ENCODE measurements around the gene SRBD1.

Gene SRBD1

DNA sequence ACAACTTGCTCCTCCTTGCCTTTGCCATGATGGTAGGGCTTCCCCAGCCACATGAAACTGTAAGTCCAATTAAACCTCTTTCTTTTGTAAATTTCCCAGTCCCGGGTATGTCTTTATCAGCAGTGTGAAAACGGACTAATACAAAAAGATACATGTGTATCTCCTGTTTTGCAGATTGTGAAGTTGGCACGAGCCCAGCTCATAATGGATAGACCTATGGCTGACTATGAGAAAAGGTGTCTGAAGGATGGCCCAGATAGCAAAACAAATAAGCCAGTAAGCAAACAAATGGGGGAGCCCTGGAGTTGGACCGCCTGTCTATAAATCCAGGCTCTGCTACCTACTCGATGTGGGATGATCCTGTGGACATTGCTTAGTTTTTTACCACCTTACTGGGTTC is 24.9 kb upstream of the SRBD1 start:
- no peak for DNase-seq (ENCODE audit: low spot score)

DNA sequence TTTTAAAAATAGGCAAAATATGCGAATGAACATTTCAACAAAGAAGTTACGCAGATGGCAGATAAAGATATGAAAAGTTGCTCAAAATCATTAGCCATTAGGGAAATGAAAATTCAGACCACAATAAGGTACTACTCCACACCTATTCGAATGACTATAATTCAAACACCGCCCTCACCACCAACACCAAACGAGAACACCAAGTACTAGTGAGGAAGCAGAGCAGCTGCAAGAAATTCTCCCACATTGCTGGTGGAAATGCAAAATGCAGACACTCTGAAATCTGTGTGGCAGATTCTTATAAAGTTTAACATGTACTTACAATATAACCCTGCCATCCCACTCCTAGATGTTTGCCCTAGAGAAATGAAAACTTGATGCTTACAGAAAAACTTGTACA is 23.2 kb upstream of the SRBD1 start:
- no peak for DNase-seq (ENCODE audit: low spot score)

DNA sequence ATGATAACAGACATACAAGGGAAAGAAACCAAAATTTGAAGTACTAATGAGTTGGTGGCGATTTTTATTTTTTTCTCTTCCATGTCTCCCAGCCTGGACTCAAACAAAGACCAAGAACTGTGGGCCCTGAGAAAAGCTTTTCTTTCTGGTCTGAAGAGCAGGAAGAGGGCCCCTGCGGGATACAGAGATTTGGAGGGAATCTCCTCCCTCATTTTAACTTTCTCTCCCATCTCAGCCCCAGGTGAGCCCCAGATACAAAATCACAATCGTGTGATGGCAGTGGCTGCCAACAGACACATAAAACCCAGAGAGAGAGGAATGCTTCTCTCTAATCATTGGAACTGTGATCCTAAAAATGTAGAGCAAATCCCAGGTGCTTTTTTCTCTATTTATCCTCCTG is 20.9 kb upstream of the SRBD1 start:
- DNase-seq (ENCODE audit: low spot score), result no peak

DNA sequence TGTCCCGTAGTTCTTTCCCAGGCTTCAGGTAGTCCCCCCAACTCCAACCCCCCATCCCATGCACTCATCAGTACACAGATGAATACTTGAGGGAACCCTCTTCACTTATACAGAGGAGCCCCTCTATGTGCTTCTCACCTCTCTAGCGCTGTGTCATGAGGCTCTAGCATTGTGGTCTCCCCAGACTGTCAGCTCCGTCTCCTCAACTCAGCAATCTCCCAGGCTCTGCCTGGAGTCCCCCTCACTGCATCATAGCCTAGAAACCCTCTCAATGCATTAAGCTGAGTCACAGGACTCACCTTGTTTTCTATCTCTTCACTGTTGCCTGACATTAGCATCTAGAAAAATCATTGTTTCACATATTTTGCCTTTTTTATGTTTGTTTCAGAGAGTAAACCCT is 20.3 kb upstream of the SRBD1 start:
- DNase-seq (ENCODE audit: low spot score), result no peak

DNA sequence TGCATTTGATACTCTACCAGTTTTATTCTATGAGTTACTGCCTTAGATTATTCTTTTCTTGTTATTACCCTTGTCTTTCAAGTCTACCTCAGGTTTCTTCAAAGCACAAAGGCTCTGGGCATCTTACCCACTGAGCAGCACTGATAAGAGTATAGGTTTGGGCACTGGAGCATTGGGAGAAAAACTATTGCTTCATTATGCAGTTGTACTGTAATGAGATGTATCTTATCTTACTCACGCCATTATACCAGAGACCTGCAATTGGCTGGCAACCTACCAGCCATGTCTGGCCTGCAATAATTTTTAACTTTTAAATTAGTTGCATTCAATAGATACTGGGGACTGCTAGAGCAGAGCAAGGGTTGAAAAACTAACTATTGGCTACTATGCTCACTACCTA is 18.9 kb upstream of the SRBD1 start:
- no peak for DNase-seq (ENCODE audit: low spot score)

DNA sequence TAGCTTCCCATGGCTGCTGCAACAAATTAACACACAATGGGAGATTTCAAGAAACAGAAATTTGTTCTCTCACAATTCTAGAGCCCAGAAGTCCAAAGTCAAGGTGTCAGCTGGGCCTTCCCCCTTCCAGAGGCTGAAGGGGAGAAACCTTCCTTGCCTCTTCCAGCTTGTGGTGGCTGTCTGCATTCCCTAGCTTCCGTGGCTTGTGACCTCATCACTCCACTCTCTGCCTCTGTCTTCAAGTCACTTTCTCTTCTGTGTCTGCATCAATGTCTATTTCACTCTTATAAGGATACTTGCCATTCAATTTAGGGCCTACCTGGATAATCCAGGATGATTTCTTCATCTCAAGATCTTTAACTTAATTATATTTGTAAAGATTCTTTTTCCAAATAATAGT is 16.8 kb upstream of the SRBD1 start:
- DNase-seq (ENCODE audit: low spot score), result peak; percentile 29

DNA sequence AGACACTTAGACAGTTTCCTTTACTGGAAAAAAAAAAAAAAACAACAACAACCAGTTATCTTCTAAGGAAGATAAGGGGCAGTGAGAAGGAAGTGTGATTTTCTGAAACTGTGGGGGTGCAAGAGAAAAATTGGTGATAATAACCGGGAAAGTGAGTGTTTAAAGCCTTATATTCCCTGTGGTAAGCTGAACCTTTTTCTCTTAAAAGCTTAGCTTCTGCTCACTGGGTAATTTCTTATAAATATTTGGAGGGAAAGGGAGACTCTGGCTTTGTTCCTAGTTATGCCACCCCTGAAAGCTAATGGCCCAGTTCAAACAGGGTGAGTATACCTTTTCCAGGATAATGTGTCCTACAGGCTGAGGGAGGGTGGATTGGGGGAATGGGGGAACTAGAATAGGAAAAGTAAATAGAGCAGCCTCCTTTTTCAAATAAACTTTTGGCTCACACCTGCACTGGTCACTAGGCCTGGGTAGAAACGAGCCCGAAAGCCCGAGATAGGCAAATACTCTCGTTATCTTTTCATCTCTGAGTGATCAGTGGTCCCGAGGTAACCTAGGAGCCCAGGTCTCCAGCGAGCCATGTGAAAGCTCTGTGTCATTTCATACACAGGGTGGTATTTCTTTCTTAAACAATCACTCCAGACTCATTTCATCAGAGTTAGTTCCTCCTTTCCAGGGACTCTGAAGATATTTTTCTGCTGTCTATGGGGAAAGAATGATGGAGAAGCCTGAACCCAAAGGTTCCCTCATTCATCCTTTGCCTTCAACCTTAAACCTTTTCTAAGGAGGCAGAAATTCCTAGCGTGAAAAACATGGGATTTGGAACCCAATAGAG is 15.5 kb upstream of the SRBD1 start:
- no peak for DNase-seq (ENCODE audit: low spot score)

DNA sequence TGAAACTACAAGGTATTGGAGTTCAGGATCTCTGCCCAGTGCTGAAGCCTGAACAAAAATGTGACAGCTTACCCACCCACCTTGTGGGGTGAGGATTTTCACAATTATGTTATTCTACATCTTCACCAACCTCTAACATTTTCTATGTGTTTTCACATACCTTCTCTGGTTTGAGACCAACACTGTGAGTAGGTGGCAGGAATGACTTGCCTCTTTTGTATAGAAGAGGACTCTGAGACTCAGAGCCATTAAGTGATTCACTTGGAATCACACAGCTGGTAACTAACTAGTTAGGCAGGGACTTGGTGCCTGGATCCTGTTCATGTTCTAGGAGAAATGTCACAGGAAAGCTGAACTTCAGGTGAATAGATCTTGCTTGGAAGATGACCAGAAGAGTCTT is 14.8 kb upstream of the SRBD1 start:
- DNase-seq (ENCODE audit: low spot score), result no peak

DNA sequence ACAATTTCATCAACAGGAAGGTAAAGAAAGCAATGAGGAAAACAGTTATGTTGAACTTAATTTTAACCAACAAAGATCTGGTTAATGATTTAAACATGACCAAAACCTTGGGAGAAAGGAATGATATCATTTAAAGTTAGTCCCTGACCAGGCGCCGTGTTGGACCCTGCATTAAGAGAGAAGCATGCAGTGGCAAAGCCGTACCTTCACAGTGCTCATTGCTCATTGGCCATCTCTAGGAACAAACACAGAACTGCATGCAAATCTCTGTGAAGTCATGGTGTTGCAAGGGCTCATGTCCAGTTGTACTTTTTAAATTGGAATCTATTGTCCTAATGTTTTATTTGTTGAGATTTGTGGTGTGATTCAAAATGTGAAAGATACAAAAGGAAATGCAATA is 12.0 kb upstream of the SRBD1 start:
- DNase-seq (ENCODE audit: low spot score), result no peak

DNA sequence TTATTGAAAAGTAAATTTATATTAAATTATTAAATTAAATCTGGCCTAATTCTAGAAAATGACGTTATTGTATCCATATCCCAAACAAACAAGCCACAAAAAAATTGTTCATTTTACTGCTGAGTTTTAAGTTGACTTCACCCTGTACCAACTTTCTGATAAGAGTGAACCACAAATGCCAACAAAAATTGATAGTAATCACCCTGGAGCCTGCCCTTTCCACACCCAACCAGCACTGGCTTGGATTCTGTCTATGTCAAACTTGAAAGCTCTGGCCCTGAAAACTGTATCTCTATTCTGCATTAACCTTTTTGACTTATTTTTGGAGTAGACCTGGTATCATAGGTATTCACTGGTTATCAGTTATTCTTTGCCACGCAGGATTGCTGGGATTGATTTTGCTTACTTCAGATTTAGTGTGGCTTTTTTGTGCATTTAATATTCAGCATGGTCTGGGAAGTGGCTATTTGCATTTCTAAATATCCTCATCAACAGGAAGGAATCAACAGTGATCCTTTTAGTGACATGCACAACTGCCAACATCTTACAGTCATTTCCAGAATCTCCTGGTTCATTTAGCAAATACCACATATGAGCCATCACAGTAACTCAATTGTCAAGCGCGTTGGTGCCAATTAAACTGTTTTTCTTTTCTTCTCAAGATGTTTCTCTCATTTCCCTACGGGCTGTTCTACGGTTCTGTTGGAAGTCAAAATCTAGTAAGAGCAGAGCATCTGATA is 11.4 kb upstream of the SRBD1 start:
- DNase-seq (ENCODE audit: low spot score), result no peak

DNA sequence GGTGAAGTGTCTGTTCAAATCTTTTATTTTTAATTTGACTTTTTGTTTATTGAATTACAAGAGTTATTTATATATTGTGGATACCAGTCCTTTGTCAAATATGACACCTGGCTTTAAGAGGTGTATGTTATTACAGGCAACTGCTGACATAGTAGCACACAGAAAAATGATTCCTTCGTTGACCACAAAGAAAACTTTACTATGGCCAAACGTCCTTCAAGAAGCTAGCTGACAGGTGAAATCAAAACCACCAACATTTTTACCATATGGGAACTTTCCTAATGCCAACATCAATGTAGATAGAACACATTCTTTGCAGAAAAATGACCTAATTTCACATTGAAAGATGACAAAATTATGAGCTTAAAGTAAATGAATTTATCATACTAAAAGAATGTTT is 6.4 kb upstream of the SRBD1 start:
- no peak for DNase-seq (ENCODE audit: low spot score)

DNA sequence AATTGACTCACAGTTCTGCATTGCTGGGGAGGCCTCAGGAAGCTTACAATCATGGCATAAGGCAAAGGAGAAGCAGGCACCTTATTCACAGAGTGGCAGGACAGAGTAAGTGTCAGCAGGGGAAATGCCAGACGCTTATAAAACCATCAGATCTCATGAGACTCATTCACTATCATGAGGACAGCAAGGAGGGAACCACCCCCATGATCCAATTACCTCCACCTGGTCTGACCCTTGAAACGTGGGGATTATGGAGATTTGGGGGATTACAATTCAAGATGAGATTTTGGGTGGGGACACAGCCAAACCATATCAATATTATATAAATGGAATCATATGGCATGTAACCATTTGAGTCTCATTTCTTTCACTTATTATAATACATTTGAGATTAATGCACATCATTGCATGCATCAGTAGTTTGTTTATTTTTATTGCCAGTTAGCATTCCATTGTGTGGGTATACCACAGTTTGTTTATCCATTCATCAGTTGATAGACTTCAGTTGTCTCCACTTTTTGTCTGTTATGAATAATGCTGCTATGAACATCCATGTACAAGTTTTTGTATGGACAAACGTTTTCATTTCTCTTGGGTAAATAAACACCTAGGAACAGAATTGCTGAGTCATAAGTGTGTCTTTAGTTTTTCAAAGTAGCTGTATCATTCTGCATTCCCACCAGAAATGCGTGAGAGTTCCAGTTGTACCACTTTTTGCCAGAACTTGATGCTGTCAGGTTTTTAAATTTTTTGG is 5.8 kb upstream of the SRBD1 start:
- no peak for DNase-seq (ENCODE audit: low spot score)

DNA sequence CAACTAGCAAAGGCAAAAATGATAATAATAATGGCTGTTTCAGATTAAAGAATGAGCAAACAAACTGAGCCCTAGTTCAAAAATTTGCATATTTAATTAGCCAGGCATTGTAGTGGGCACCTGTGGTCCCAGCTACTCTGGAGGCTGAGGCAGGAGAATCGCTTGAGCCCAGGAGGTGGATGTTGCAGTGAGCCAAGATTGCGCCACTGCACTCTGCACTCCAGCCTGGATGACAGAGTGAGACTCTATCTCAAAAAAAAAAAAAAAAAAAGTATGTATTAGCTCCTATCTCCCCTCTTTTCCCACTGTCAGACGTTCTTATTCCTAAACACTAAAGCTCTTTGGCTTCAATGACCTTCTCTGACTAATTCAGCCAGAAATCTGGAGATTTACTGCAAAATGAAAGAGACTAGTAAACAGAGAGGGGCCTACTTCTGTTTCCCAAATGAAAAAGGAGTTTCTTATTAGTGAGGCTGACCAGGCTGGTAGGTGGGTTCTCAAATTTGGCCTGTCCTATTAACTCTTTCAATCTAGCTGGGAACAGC is 3.9 kb upstream of the SRBD1 start:
- no peak for DNase-seq (ENCODE audit: low spot score)

DNA sequence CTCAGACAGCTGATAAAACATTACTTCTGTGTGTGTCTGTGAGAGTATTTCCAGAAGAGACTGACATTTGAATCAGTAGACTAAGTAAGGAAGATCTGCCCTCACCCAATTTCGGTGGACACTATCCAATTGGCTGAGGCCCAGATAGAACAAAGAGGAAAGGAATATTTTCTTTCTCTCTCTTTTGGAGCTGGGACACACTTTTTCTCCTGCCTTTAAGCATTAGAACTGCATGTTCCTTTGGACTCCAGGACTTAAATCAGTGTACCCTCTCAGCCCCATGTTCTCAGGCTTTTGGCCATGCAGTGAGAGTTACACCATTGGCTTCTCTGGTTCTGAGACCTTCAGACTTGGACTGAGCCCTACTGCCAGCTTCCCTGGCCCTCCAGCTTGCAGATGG is 3.3 kb upstream of the SRBD1 start:
- DNase-seq (ENCODE audit: low spot score), result no peak

DNA sequence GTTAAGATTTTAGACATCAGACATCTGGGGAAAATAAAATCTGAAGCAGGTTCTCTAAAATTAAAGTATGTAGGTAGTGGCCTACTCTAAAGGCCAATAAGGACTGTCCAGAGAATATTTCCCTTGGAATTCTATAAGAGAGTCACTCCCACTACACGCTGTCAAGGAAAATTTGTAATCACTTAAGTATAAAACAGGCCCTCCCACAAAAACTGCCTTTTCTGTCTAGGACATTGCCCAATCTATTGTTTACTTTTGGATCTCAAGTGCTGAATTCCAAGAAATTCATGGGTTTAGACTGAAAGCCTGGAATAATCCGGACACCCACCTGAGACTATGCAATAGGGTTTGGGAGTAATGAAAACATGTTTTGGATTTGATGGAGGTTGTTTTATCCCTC is 1.7 kb upstream of the SRBD1 start:
- no peak for DNase-seq (ENCODE audit: low spot score)

DNA sequence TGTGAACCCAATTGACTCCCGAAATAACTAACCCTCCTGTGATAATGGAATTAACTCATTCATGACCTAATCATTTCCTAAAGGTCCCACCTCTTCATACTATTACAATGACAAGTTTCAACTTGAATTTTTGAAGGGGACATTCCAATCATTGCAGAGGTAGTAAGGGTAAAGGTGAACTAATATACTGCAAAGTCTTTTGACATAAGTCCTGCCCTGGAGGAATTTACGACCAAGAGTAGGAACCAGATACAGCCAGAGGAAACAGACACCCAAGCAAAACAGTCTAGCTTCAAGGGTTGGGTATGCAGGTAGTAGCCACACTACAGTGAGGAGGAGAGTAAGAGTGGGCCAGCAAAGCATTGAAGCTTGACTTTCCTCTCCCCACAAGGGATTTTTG is 1.2 kb upstream of the SRBD1 start:
- DNase-seq (ENCODE audit: low spot score), result no peak

DNA sequence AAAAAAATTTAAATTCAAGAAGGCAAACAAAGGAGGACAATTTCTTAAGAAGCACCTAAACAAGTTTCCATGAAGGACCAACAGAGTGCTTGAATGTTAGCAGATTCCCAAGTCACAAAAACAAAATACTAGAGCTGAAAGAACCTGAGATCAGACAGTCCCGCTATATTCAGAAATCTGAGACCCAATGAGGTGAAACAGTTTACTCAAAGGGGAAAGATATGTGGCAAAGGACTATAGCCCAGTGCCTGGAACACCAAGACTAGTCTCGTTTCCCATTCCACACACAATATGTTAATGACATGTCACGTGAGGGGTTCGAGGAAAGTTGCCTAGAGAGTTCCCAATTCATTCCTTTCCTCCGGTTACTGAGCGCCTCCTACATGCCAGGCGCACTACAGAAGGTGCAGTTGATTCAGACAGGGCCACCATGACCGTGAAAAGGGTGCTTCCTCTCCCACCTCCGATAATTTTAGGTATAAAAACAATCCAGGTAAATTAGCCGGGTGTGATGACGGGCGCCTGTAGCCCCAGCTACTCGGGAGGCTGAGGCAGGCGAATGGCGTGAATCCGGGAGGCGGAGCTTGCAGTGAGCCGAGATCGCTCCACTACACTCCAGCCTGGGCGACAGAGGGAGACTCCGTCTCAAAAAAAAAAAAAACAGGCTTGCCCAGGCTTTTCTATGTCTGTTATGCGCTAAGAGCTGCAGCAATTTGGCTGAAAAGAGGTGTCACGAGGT is 617 bp downstream of the SRBD1 start:
- DNase-seq (ENCODE audit: low spot score), result peak; percentile 61

DNA sequence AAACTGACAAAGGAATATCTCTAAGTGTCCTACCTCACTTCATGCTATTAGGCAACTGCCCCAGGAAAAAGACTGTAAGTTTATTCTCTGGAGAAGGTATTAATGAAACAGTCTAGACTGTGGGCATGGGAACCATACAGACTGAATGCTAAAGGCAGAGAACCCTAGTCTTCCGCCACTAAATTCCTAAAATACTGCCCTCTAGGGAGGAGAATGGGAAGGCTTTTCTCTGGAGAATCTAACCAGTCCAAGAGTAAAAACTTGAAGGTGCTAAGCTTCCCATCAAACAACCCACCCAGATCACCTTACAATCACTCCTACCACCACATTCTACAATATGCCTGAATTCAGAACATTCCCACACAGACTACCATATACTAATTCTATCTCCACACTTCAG is 3.4 kb downstream of the SRBD1 start:
- DNase-seq (ENCODE audit: low spot score), result peak; percentile 29

DNA sequence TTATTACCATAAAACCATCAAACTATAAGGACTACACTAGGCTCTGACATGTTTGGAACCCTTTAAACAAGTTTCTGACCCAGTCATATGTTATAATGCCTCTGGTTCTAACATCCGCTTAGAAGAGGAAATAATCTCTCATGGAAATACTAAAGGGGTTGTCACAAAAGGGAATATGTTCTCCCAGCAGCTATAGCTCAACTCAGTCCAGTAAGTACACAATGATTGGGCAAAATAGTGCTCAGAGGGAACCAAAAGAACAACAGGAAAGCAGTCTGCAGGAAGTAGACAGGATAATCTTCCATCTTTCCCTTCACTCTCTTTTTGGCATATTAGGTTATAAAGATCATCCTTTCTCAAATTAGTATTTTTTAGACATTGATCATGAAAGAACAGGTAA is 4.3 kb downstream of the SRBD1 start:
- no peak for DNase-seq (ENCODE audit: low spot score)

DNA sequence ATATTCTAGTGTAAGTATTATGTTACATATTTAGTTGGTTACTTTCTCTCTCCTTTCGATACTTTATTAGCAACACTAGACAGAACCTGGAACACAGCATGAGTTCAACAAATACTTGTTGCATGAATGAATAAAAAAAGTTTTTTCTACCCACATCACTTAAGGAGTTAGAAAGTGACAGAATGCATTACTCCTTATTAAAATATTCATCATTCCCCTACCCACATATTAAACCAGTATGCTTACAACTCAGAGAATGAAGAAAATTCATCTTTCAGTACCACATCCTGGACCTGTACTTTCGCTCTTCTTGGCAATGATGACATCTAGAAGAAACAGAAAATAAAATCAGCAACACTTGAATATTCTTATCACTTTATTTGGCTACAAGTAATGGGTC is 6.0 kb downstream of the SRBD1 start:
- no peak for DNase-seq (ENCODE audit: low spot score)

DNA sequence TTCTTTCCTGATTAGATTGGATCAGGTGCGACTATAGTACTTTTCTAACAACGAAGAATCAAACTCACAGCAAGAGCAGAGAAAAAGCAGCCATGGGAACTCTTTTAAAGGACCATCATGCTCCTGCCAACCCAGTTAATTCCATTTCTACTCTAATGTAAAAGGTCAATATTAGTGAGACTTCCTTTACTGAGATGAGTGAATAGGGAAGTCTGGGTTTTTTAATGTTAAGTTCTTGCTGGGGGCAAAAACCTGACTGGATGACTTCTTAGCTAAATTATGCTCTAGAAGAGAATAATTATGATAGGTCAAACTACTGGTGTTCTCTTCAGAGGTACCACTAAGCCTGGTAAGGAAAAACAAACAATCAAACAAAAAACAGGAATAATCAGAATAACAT is 8.4 kb downstream of the SRBD1 start:
- no peak for DNase-seq (ENCODE audit: low spot score)

DNA sequence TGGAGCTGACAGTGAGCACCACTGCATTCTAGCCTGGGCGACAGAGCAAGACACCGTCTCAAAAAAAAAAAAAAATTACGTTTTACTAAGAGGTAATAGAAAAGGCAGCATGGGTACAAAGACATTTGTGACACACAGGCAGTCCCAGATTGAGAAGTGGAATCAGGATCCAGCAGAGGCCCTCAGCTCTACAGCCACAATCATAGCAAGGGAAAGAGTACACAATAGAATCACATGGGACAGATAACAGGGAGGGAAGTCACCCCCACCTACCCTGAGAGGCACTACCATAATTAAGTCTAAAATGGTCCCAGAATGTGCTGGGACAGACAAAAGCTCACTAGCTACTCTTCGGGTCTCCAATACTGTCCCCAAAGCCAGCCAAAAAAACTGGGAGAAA is 12.5 kb downstream of the SRBD1 start:
- DNase-seq (ENCODE audit: low spot score), result no peak
